ENCODE measurements around the gene SYNE2. TPM values are rescaled to one million over a fixed set of nuclear protein-coding genes. Genes with fewer than 3 reads are reported as not detected.

SYNE2 gene
- total RNA-seq, 1 donor from 2014 or later = 81.4 TPM

DNA sequence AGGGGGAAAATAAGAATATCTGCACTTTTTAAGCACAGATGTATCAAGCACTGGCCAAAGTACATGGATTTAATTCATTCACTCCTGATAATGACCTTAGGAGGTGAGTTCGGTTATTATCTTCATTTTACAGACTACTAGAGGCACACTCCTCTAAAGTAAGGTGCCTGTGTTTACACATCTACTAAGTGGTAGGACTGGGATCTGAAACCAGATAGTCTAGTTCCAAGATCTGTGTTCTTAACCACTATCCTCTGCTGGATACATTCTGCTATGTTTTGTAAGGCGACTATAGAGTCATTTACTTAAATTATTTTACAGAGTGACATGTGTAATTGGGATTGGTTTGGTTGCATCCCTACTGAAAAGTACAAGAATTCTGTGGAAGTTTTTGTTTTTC is 266.1 kb downstream of the SYNE2 start:
- H3K9ac ChIP-seq (ENCODE audit: low read depth in 1 of 3, low read length in 3 of 3) = no peak overlapping the region
- H3K4me1 ChIP-seq (ENCODE audit: control insufficient read depth in 3 of 3, insufficient read depth in 3 of 3, low read length in 3 of 3) = peaks cover 16 to 22% (median 18%) of the 10 kb centered on the region in 3 donors
- H3K9me3 ChIP-seq (ENCODE audit: control insufficient read depth in 3 of 3, low read length in 3 of 3) = no peaks in the 10 kb centered on the region
- H3K4me3 ChIP-seq (ENCODE audit: low read length in 3 of 3) = no peak overlapping the region
- H3K27me3 ChIP-seq (ENCODE audit: control insufficient read depth in 3 of 3, insufficient read depth in 3 of 3, low read length in 3 of 3) = no peaks in the 10 kb centered on the region
- peaks cover 10 to 31% (median 24%) of the 10 kb centered on the region in 3 donors for H3K36me3 ChIP-seq (ENCODE audit: control insufficient read depth in 3 of 3, insufficient read depth in 3 of 3, low read length in 3 of 3)
- H3K27ac ChIP-seq (ENCODE audit: low read depth, low read length) = peak overlapping the region; percentile 87

DNA sequence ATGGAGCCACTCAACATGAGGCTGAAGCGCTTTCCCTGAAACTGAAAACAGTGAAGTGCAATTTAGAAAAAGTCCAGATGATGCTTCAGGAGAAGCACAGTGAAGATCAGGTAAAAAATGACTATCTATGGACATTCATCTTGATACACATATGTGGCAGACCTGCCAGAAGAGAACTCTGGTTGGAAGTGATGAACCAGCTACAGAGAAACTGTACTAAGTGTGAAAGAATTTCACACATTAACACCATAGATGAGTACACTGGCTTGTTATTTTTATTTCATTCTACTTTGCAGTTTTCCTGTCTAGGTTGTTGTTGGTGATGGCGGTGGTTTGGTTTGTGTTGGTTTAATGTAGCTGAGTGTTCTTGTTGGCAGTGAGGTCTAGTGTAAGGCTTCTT is 266.7 kb downstream of the SYNE2 start:
- Histone ChIP-seq H3K4me1 (ENCODE audit: control insufficient read depth in 3 of 3, insufficient read depth in 3 of 3, low read length in 3 of 3) (peaks cover 11 to 16% (median 12%) of the 10 kb centered on the region in 3 donors), H3K9me3 (ENCODE audit: control insufficient read depth in 3 of 3, low read length in 3 of 3) (no peaks in the 10 kb centered on the region), H3K27ac (ENCODE audit: low read depth, low read length) (peak overlapping the region; percentile 87), H3K4me3 (ENCODE audit: low read length in 3 of 3) (no peak overlapping the region), H3K27me3 (ENCODE audit: control insufficient read depth in 3 of 3, insufficient read depth in 3 of 3, low read length in 3 of 3) (no peaks in the 10 kb centered on the region), H3K9ac (ENCODE audit: low read depth in 1 of 3, low read length in 3 of 3) (no peak overlapping the region), H3K36me3 (ENCODE audit: control insufficient read depth in 3 of 3, insufficient read depth in 3 of 3, low read length in 3 of 3) (peaks cover 10 to 31% (median 27%) of the 10 kb centered on the region in 3 donors)

DNA sequence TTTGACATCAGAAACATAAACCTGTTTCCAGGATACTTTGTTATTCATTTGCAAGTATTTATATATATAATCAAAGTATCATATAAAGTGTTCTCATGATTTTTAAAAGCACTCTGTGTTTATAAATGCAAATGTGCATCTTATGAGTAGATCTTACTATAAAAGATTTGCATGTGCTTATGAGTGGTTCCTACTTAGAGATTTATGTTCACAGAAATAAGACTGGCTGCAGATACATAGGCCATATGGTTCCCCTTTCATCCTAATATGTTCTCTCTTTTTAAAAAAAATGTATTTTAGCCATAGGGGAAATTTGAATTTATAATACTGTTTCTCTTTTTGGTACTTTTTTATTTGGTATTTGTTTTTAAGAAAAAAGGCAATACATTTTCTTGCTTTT is 267.2 kb downstream of the SYNE2 start:
- no peaks in the 10 kb centered on the region for H3K9me3 ChIP-seq (ENCODE audit: control insufficient read depth in 3 of 3, low read length in 3 of 3)
- H3K36me3 ChIP-seq (ENCODE audit: control insufficient read depth in 3 of 3, insufficient read depth in 3 of 3, low read length in 3 of 3) = peaks cover 10 to 30% (median 30%) of the 10 kb centered on the region in 3 donors
- no peak overlapping the region for H3K27ac ChIP-seq (ENCODE audit: low read depth, low read length)

DNA sequence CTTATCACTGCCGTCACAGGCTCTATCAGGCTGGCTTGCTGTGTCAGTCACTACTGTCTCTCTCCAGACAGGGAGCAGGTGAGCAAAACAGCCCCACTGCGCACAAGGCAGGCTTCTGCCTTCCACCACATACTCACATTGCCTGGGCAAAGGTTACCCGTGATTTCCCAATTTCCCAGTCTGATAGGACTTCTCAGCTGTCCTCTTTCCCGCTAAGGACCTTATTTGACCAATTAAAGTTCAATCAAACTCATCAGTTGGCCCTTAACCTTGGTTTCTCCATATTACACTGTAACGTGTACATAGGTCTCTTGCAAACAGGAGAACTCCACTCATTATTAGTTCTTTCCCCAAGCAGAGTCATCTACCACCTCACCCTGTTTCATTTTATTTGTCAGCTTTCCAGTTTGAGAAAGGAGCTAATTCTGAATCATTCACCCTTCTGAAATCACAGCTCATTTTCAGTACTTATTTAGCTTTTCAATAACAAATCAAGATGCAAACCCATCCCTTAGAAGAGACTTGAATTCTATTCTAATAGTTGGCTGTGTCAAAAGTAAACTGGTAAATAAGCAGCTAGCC is 270.5 kb downstream of the SYNE2 start:
- Histone ChIP-seq H3K9me3 (ENCODE audit: control insufficient read depth in 3 of 3, low read length in 3 of 3) (no peaks in the 10 kb centered on the region), H3K36me3 (ENCODE audit: control insufficient read depth in 3 of 3, insufficient read depth in 3 of 3, low read length in 3 of 3) (peaks cover 24 to 53% (median 42%) of the 10 kb centered on the region in 3 donors), H3K4me3 (ENCODE audit: low read length in 3 of 3) (no peak overlapping the region), H3K27ac (ENCODE audit: low read depth, low read length) (no peak overlapping the region), H3K4me1 (ENCODE audit: control insufficient read depth in 3 of 3, insufficient read depth in 3 of 3, low read length in 3 of 3) (peaks cover 5 to 7% (median 5%) of the 10 kb centered on the region in 3 donors), H3K9ac (ENCODE audit: low read depth in 1 of 3, low read length in 3 of 3) (no peak overlapping the region), H3K27me3 (ENCODE audit: control insufficient read depth in 3 of 3, insufficient read depth in 3 of 3, low read length in 3 of 3) (no peaks in the 10 kb centered on the region)

More for the DNA sequence above, 267.2 kb downstream of the SYNE2 start:
- no peak overlapping the region for H3K4me3 ChIP-seq (ENCODE audit: low read length in 3 of 3)
- H3K4me1 ChIP-seq (ENCODE audit: control insufficient read depth in 3 of 3, insufficient read depth in 3 of 3, low read length in 3 of 3) = peaks cover 6 to 11% (median 11%) of the 10 kb centered on the region in 3 donors
- H3K9ac ChIP-seq (ENCODE audit: low read depth in 1 of 3, low read length in 3 of 3) = no peak overlapping the region
- H3K27me3 ChIP-seq (ENCODE audit: control insufficient read depth in 3 of 3, insufficient read depth in 3 of 3, low read length in 3 of 3) = no peaks in the 10 kb centered on the region

DNA sequence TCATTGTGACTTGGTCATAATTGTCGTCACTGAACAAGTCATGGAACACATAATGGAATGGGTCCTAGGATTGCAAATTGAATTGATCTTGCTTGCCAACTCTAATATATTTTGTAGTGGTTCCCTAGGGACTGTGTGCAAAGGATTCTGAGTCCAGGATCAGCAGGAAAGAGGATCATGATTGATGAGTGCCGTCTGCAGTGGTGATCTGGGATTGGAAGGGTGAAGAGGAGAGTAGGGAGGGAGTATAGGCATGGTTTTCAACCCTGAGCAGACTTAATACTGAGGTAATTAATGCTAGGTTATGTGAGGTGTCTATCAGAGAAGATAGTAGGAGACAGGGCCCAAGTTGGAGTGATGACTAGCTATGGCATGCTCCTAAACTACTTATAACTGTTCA is 272.5 kb downstream of the SYNE2 start:
- no peak overlapping the region for H3K27ac ChIP-seq (ENCODE audit: low read depth, low read length)
- H3K36me3 ChIP-seq (ENCODE audit: control insufficient read depth in 3 of 3, insufficient read depth in 3 of 3, low read length in 3 of 3) = peaks cover 33 to 68% (median 56%) of the 10 kb centered on the region in 3 donors
- H3K9me3 ChIP-seq (ENCODE audit: control insufficient read depth in 3 of 3, low read length in 3 of 3) = no peaks in the 10 kb centered on the region
- H3K27me3 ChIP-seq (ENCODE audit: control insufficient read depth in 3 of 3, insufficient read depth in 3 of 3, low read length in 3 of 3) = no peaks in the 10 kb centered on the region
- H3K4me1 ChIP-seq (ENCODE audit: control insufficient read depth in 3 of 3, insufficient read depth in 3 of 3, low read length in 3 of 3) = peaks cover 0 to 5% (median 0%) of the 10 kb centered on the region in 3 donors
- no peak overlapping the region for H3K4me3 ChIP-seq (ENCODE audit: low read length in 3 of 3)
- no peak overlapping the region for H3K9ac ChIP-seq (ENCODE audit: low read depth in 1 of 3, low read length in 3 of 3)

DNA sequence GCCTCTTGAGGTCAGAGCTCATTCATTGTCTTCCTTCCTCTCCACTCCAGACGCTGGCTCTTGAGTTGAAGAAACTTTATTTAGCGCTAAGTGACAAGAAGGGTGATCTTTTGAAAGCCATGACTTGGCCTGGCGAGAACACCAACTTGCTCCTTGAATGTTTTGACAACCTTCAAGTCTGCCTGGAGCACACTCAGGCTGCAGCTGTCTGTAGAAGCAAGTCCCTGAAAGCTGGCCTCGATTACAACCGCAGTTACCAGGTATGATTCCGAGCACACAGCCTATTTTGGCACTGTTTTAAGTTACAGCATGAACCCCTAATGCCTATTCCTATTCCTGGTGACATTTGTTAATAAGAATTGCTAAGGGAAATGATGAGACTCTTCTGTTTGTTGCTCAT is 273.7 kb downstream of the SYNE2 start:
- H3K9ac ChIP-seq (ENCODE audit: low read depth in 1 of 3, low read length in 3 of 3) = no peak overlapping the region
- no peaks in the 10 kb centered on the region for H3K9me3 ChIP-seq (ENCODE audit: control insufficient read depth in 3 of 3, low read length in 3 of 3)
- no peaks in the 10 kb centered on the region for H3K27me3 ChIP-seq (ENCODE audit: control insufficient read depth in 3 of 3, insufficient read depth in 3 of 3, low read length in 3 of 3)
- no peak overlapping the region for H3K27ac ChIP-seq (ENCODE audit: low read depth, low read length)
- peaks cover 33 to 74% (median 61%) of the 10 kb centered on the region in 3 donors for H3K36me3 ChIP-seq (ENCODE audit: control insufficient read depth in 3 of 3, insufficient read depth in 3 of 3, low read length in 3 of 3)
- H3K4me1 ChIP-seq (ENCODE audit: control insufficient read depth in 3 of 3, insufficient read depth in 3 of 3, low read length in 3 of 3) = peaks cover 0 to 5% (median 0%) of the 10 kb centered on the region in 3 donors
- H3K4me3 ChIP-seq (ENCODE audit: low read length in 3 of 3) = no peak overlapping the region

DNA sequence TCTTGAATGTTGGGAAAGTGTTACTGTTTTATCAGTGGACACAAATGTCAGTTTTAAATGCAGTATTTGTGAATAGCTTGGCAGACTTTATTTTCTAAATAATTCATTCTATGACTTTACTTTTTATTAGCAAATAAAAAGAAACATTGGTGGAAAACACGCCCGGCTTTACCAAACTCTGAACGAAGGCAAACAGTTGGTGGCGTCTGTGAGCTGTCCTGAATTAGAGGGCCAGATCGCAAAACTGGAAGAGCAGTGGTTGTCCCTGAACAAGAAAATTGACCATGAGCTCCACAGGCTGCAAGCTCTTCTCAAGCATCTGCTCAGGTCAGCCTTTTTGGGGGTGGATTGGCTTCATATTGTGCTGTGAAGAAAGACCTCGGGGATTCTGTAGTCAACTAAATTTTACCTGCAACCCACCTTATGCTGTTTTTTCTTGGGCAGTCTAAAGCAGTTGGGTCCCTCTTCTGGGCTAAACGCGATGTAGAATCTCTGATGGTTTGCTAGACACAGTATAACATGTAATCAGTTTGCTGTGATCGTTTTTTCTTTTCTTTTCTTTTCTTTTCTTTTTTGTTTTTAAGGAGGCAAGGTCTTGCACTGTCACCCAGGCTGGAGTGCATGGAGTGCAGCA is 285.0 kb downstream of the SYNE2 start:
- no peak overlapping the region for H3K9ac ChIP-seq (ENCODE audit: low read depth in 1 of 3, low read length in 3 of 3)
- H3K4me1 ChIP-seq (ENCODE audit: control insufficient read depth in 3 of 3, insufficient read depth in 3 of 3, low read length in 3 of 3) = no peaks in the 10 kb centered on the region
- H3K36me3 ChIP-seq (ENCODE audit: control insufficient read depth in 3 of 3, insufficient read depth in 3 of 3, low read length in 3 of 3) = peaks cover 23 to 63% (median 61%) of the 10 kb centered on the region in 3 donors
- H3K27ac ChIP-seq (ENCODE audit: low read depth, low read length) = no peak overlapping the region
- H3K4me3 ChIP-seq (ENCODE audit: low read length in 3 of 3) = no peak overlapping the region
- H3K9me3 ChIP-seq (ENCODE audit: control insufficient read depth in 3 of 3, low read length in 3 of 3) = no peaks in the 10 kb centered on the region
- H3K27me3 ChIP-seq (ENCODE audit: control insufficient read depth in 3 of 3, insufficient read depth in 3 of 3, low read length in 3 of 3) = no peaks in the 10 kb centered on the region

DNA sequence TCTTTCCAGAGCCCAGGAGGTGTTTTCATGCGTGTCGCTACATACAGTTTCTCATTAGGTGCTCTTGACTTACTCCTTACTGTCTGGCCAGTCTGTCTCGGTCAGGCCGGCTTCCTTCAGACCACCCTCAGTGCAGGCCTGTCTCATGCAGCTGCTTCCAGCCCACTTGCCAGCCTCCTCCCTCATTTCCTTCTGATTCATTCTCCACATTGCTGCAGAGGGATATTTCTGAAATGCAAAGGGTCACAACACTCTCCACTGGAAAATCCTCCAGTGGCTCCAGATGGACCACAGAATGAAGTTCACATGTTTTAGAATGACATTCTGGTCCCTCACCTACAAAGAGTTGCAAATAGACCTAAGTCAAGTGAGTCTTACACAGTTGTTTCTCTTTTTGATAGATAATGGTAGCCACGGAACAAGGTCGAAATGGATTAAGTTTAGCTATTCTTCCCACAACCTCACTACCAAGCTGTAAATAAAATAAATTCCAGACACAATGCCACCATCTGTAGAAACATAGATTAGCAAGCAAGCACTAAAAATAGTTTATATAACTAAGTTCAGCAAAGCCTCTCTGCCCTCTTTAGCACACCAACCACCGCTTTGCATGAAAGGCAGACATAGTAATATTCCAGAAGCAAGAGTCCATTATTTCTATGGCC is 294.5 kb downstream of the SYNE2 start:
- Histone ChIP-seq H3K9ac (ENCODE audit: low read depth in 1 of 3, low read length in 3 of 3) (no peak overlapping the region), H3K27me3 (ENCODE audit: control insufficient read depth in 3 of 3, insufficient read depth in 3 of 3, low read length in 3 of 3) (no peaks in the 10 kb centered on the region), H3K27ac (ENCODE audit: low read depth, low read length) (no peak overlapping the region), H3K36me3 (ENCODE audit: control insufficient read depth in 3 of 3, insufficient read depth in 3 of 3, low read length in 3 of 3) (peaks cover 33 to 51% (median 44%) of the 10 kb centered on the region in 3 donors), H3K4me1 (ENCODE audit: control insufficient read depth in 3 of 3, insufficient read depth in 3 of 3, low read length in 3 of 3) (no peaks in the 10 kb centered on the region), H3K4me3 (ENCODE audit: low read length in 3 of 3) (no peak overlapping the region), H3K9me3 (ENCODE audit: control insufficient read depth in 3 of 3, low read length in 3 of 3) (no peaks in the 10 kb centered on the region)

DNA sequence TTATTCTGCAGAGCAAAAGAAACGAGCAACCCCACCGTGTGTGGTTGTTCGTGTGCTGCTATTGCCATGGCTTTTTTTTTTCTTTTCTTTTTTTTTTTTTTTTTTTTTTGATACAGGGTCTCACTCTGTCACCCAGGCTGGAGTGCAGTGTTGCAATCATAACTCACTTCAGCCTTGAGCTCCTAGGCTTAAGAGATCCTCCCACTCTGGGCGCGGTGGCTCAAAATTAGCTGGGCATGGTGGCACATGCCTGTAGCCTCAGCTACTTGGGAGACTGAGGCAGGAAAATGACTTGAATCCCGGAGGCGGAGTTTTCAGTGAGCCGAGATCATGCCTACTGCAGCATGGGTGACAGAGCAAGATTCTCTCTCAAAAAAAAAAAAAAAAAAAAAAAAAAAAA is 297.1 kb downstream of the SYNE2 start:
- no peak overlapping the region for H3K4me3 ChIP-seq (ENCODE audit: low read length in 3 of 3)
- no peaks in the 10 kb centered on the region for H3K4me1 ChIP-seq (ENCODE audit: control insufficient read depth in 3 of 3, insufficient read depth in 3 of 3, low read length in 3 of 3)
- no peak overlapping the region for H3K9ac ChIP-seq (ENCODE audit: low read depth in 1 of 3, low read length in 3 of 3)
- no peaks in the 10 kb centered on the region for H3K9me3 ChIP-seq (ENCODE audit: control insufficient read depth in 3 of 3, low read length in 3 of 3)
- peaks cover 17 to 39% (median 37%) of the 10 kb centered on the region in 3 donors for H3K36me3 ChIP-seq (ENCODE audit: control insufficient read depth in 3 of 3, insufficient read depth in 3 of 3, low read length in 3 of 3)
- no peak overlapping the region for H3K27ac ChIP-seq (ENCODE audit: low read depth, low read length)
- no peaks in the 10 kb centered on the region for H3K27me3 ChIP-seq (ENCODE audit: control insufficient read depth in 3 of 3, insufficient read depth in 3 of 3, low read length in 3 of 3)

DNA sequence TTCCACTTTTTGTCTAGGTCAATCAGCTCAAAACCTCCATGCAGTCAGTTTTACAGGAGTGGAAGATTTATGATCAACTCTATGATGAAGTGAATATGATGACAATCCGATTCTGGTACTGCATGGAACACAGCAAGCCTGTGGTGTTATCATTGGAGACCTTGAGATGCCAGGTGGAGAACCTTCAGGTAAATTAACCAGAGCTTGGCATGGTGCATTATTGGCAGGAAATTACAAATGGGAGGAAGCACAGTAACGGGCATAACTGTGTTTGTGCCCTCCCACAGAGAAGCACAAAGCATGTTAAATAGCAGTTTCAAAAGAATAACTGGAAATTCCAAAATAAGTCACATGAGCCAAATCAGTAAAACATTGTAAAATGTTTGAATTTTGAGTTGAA is 305.8 kb downstream of the SYNE2 start:
- Histone ChIP-seq H3K9ac (ENCODE audit: low read depth in 1 of 3, low read length in 3 of 3) (no peak overlapping the region), H3K27ac (ENCODE audit: low read depth, low read length) (no peak overlapping the region), H3K27me3 (ENCODE audit: control insufficient read depth in 3 of 3, insufficient read depth in 3 of 3, low read length in 3 of 3) (no peaks in the 10 kb centered on the region), H3K4me3 (ENCODE audit: low read length in 3 of 3) (no peak overlapping the region), H3K9me3 (ENCODE audit: control insufficient read depth in 3 of 3, low read length in 3 of 3) (no peaks in the 10 kb centered on the region), H3K4me1 (ENCODE audit: control insufficient read depth in 3 of 3, insufficient read depth in 3 of 3, low read length in 3 of 3) (no peaks in the 10 kb centered on the region), H3K36me3 (ENCODE audit: control insufficient read depth in 3 of 3, insufficient read depth in 3 of 3, low read length in 3 of 3) (peaks cover 12 to 55% (median 39%) of the 10 kb centered on the region in 3 donors)
